GM18907 (cell line): ENCODE measurements around the gene SASH3.
A peak's percentile ranks its signal among the peaks of the same experiment; 100 is the strongest.
"Not testable (repeated sequence)": the region's sequence is repeated elsewhere in the genome, so short reads cannot be mapped to it uniquely, and the experiment has no call there.

Source experiments
- ATAC-seq: cut with Tn5 transposase; IDR thresholded peaks from one replicate; pipeline ENCODE4 v1.9.1; 2021; ENCODE audit warnings: mild to moderate bottlenecking, moderate library complexity; ENCODE audit not compliant: unreplicated experiment

The SASH3 gene

GRCh38 chrX:129779747-129780146 lies at the start of gene SASH3:
Gene SASH3 (plus strand): TSS chrX:129779949. CDS start chrX:129780098, 149 bp downstream.
- ATAC-seq = peak; percentile 35

DNA sequence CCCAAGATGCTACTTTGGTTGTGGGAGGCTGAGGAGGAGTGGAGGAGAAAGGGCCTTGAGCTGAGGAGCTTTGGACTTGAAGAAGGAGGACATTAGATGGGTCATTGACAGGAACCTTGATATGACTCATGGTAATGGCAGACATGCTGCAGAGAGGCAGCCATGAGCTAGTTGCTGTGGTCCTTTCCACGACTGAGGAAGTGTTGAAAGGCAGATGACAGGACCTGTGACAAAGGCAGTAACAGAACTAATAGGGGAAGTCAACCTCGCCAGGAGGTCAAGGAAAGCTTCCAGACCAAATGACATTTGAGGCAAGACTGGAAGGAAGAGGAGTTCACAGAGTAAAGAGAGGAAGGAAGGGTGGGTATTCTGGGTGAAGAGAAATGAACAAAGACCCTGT lies 48.5 kb upstream of the SASH3 start:
- ATAC-seq = no peak

DNA sequence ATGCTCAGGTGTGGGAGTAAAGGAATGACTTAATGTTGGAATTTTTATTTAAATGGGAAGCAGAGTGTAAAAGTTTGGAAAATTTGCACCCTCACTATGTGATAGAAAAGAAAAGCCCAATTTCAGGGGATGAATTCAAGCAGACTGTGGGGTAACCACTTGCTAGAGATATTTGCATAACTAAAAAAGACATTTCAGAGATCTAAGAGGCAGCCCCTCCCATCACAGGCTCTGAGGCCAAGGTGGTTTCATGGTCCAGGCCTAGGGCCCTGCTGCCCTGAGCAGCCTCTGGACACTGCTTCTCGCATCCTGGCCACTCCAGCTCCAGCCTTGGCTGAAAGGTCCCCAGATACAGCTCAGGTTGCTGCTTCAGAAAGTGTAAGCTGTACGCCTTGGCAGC lies 46.9 kb upstream of the SASH3 start:
- ATAC-seq = no peak

DNA sequence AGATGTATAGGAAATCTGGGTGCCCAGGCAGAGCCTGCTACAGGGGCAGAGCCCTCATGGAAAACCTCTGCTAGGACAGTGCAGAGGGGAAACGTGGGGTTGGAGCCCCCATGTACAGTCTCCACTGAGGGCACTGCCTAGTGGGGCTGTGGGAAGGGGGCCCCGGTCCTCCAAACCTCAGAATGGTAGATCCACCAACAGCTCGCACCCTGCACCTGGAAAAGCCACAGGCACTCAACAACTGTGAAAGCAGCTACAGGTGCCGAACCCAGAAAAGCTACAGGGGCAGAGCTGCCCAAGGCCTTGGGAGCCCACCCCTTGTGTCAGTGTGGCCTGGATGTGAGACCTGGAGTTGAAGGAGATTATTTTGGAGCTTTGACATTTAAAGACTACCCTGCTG lies 46.4 kb upstream of the SASH3 start:
- ATAC-seq = no peak

GRCh38 chrX:129736491-129736890 lies 43.3 kb upstream of the SASH3 start:
- ATAC-seq = no peak

GRCh38 chrX:129737916-129738315 lies 41.8 kb upstream of the SASH3 start:
- no peak for ATAC-seq

DNA sequence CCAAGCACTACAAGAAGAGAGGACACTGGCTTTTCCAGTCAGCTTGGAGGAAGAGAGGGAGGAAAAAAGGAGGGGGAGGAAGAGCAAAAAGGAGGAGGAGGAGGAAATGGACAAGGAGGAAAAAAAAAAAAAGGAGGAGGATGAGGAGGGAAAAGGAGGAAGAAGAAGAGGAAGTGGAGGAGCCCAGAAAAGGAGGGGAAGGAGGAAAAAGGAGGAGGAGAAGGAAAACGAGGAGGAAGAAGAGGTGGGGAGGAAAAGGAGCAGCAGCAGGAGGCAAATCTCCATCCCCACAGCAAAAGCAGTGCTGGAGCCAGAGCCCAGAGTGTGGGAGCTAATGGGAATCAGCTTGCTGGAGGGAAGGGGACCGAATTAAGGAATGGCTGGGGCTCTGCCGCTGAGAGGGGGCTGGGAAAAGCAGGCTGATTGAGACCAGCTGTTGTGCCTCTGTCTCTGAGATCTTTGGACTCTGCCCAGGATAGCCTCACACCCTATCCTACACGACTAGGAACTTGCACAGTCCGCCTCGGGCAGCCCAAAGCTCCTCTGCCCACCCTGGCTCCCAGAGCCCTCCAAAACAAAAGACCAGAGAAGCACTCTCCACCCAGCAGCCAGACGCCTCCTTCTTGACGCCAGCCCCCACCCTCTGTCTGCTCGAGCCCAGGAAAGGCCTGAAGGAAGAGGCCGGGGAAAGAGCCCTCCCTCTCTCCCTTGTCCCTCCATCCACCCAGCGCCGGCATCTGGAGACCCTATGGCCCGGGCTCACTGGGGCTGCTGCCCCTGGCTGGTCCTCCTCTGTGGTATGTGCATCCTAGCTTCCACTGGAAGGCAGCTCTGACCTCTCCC lies 41.1 kb upstream of the SASH3 start, which contains the start of gene XPNPEP2:
Gene XPNPEP2 (plus strand): TSS at position 514 of the 843 bp plus-strand sequence. CDS start 235 bp downstream, at position 749.
- no peak for ATAC-seq

GRCh38 chrX:129739578-129739977 lies 40.2 kb upstream of the SASH3 start:
- ATAC-seq = no peak

GRCh38 chrX:129741880-129742758 lies 37.6 kb upstream of the SASH3 start:
- ATAC-seq = no peak

GRCh38 chrX:129742759-129743152 lies 37.0 kb upstream of the SASH3 start:
- not testable (repeated sequence) for ATAC-seq

DNA sequence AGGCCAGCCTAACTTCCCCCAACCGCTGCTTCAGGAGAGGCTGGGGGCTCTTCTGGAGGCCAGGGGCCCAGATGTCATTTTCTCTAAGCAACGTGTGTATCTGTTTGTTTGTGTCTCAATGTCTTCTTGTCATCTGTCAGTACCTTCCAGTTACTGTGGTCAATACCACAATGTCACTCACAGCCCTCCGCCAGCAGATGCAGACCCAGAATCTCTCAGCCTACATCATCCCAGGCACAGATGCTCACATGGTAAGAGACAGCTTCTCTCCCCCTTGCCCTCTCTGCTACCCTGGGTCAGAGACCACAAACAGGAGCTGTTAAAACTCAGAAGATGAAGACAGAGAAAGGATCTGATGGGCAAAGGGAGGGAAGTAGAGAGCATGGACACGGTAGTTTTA lies 35.9 kb upstream of the SASH3 start:
- no peak for ATAC-seq

- no peak for ATAC-seq
Observed at GRCh38 chrX:129744861-129745321, 34.9 kb upstream of the SASH3 start.

GRCh38 chrX:129746557-129747470 lies 32.9 kb upstream of the SASH3 start:
- ATAC-seq = no peak

DNA sequence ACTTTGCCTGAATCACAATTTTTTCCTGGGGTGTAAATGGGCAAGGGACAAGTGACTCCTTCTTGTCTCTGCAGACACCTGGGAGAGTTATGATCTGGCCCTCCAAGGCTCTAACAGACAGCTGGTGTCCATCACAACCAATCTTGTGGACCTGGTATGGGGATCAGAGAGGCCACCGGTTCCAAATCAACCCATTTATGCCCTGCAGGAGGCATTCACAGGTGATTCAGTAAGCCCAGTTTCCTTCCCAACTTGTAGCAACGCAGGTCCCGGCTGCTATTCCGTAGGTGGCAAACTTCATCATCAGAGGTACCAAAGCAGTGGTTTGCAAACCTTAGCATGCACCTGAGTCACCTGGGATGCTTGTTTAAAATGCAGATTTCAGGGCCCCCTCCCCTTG lies 32.2 kb upstream of the SASH3 start:
- ATAC-seq = no peak

DNA sequence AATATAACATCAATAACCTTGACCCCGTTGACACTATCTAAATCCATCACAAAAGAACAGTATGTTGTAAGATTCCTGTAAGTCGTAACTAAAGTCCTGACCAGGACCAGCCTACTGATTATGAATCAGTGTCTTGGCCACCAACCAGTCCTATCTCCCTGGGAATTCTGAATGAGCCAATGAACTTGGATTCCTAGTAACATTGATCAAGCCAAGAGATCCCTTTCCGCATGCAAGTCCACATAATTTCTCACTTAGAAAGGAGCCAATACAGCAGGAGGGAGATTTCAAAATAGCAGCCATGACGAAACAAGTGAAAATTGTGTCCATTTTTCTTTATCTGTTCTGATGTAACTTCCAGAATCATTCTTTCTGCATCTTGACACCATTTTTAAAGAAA lies 31.4 kb upstream of the SASH3 start:
- no peak for ATAC-seq

GRCh38 chrX:129749069-129749468 lies 30.7 kb upstream of the SASH3 start:
- ATAC-seq = no peak

DNA sequence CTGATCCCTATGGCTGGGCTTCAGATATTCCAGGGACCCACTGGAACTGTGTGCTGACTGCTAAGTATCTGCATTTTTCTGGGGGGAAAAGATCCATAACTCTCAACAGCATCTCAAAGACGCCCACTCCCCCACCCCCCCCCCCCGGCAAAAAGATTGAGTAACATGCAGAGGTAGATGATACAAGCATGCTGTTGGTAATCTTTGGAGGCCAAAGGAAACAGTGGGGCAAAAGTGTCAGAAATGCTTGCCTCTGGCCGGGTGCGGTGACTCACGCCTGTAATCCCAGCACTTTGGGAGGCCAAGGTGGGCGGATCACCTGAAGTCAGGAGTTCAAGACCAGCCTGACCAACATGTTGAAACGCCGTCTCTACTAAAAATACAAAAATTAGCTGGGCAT lies 28.8 kb upstream of the SASH3 start:
- ATAC-seq = no peak

GRCh38 chrX:129754056-129755024 lies 25.4 kb upstream of the SASH3 start:
- no peak for ATAC-seq
